Suprapubic skin (tissue), 3 donors: Measurements from ENCODE around the gene ARID1B.

Source experiments
- POLR2A ChIP-seq, 2 donors: fragments of 450-650 bp; IDR thresholded peaks; one replicate each; pipeline ENCODE4 v1.6.1; 2017; ENCODE audit warnings: antibody characterized with exemption in 2 of 2, mild to moderate bottlenecking in 2 of 2, moderate library complexity in 2 of 2
- TF ChIP-seq, protein P1 (sequence below), 2 donors: fragments of 200-600 bp in 1 of 2; fragments of 450-650 bp in 1 of 2; sonication (generic) in 1 of 2; IDR thresholded peaks; one replicate each; pipeline ENCODE4 v1.5.1; 2016 to 2019; ENCODE audit warnings: antibody characterized with exemption in 2 of 2, mild to moderate bottlenecking in 1 of 2, moderate library complexity in 1 of 2

DNA sequence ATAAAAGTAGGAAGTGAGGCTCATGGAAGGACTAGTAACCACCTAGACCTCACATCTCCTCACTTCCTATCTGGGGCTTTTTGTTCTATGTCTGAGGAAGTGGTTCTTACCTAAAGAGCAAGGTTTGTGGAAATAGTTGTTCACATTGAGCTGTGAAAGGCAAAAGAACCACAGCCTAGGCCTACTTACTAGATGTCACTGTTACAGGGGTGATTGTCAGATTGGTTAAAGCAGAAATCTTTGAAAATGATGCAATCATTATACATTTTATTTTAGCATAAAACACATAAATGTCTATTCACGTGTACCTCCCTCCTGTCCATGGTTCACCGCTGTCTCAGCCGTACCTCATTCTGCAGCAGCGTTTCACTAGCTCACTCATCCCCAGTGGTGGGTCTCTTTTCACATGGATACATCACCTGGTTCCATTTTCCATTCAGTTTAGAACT lies 277.4 kb downstream of the ARID1B start:
- TF ChIP-seq, protein P1, sequence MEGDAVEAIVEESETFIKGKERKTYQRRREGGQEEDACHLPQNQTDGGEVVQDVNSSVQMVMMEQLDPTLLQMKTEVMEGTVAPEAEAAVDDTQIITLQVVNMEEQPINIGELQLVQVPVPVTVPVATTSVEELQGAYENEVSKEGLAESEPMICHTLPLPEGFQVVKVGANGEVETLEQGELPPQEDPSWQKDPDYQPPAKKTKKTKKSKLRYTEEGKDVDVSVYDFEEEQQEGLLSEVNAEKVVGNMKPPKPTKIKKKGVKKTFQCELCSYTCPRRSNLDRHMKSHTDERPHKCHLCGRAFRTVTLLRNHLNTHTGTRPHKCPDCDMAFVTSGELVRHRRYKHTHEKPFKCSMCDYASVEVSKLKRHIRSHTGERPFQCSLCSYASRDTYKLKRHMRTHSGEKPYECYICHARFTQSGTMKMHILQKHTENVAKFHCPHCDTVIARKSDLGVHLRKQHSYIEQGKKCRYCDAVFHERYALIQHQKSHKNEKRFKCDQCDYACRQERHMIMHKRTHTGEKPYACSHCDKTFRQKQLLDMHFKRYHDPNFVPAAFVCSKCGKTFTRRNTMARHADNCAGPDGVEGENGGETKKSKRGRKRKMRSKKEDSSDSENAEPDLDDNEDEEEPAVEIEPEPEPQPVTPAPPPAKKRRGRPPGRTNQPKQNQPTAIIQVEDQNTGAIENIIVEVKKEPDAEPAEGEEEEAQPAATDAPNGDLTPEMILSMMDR (IDR thresholded peaks at IDR 0.05): no peak
- TF ChIP-seq POLR2A (IDR thresholded peaks at IDR 0.05): no peak
